ENCODE results near the gene TMUB1.

GRCh38 chr7:151070574-151070960, 12.7 kb downstream of the TMUB1 start:
- TF ChIP-seq CTCF (IDR thresholded peaks at IDR 0.05; ENCODE audit: borderline replicate concordance, extremely low read depth, low read length, poor library complexity, severe bottlenecking) (no peak), EZH2 (IDR thresholded peaks at IDR 0.05; ENCODE audit: borderline replicate concordance, low read depth, low read length, severe bottlenecking) (no peak)

Measured in DND-41 (cell line).